ENCODE measurements around the gene NBDY. TPM values are rescaled to one million over a fixed set of nuclear protein-coding genes. Genes with fewer than 3 reads are reported as not detected.
"Not testable (repeated sequence)": the region's sequence is repeated elsewhere in the genome, so short reads cannot be mapped to it uniquely, and the experiment has no call there.

Gene NBDY
- total RNA-seq, 2 experiments from 2014 or later, result 25.0 to 28.3 TPM

DNA sequence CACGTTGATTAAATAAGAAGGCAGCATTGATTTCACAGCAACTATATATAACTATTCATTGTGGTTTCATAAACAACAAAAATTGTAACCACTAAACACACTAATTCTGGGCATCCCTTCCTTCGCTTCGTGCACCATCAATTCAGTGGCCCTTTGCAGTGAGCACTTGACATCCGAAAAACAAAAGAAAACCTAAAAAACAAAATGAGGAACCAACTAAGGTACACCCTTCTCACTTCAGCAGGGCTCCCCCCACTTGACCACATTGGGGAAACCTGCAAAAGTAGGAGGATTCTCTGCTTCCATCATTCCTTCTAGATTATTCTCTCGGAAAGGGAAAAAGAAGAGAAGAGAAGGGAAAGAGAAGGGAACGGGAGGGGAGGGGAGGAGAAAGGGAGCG lies 28.3 kb downstream of the NBDY start:
- no peaks in the 10 kb centered on the region for H3K36me3 ChIP-seq (ENCODE audit: insufficient read depth, low read length)
- Mint-ChIP-seq H3K36me3 (ENCODE audit: low read depth) (peaks cover 12% of the 10 kb centered on the region), H3K4me1 (ENCODE audit: low read depth) (peaks cover 55% of the 10 kb centered on the region), H3K4me3 (no peak overlapping the region), H3K27ac (peak overlapping the region; percentile 70), H3K9me3 (no peaks in the 10 kb centered on the region), H3K27me3 (no peaks in the 10 kb centered on the region)
- no peaks in the 10 kb centered on the region for H3K9me3 ChIP-seq (ENCODE audit: control insufficient read depth in 1 of 2, insufficient read depth in 1 of 2, low read length in 2 of 2)
- H3K4me1 ChIP-seq (ENCODE audit: insufficient read depth, low read length), result peaks cover 40% of the 10 kb centered on the region
- no peak overlapping the region for H3K27ac ChIP-seq (ENCODE audit: low read depth in 1 of 2, low read length in 2 of 2)
- H3K27me3 ChIP-seq (ENCODE audit: control insufficient read depth in 1 of 2, insufficient read depth in 2 of 2, low read length in 2 of 2), result no peaks in the 10 kb centered on the region
- ATAC-seq (ENCODE audit: poor library complexity) (no peak), DNase-seq (no peak)
- TF ChIP-seq, protein P1, sequence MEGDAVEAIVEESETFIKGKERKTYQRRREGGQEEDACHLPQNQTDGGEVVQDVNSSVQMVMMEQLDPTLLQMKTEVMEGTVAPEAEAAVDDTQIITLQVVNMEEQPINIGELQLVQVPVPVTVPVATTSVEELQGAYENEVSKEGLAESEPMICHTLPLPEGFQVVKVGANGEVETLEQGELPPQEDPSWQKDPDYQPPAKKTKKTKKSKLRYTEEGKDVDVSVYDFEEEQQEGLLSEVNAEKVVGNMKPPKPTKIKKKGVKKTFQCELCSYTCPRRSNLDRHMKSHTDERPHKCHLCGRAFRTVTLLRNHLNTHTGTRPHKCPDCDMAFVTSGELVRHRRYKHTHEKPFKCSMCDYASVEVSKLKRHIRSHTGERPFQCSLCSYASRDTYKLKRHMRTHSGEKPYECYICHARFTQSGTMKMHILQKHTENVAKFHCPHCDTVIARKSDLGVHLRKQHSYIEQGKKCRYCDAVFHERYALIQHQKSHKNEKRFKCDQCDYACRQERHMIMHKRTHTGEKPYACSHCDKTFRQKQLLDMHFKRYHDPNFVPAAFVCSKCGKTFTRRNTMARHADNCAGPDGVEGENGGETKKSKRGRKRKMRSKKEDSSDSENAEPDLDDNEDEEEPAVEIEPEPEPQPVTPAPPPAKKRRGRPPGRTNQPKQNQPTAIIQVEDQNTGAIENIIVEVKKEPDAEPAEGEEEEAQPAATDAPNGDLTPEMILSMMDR (IDR thresholded peaks at IDR 0.05), result no peak
- intact Hi-C loops (cut with DNase I, micrococcal nuclease), result no loop called here
- ChIA-PET CTCF (no interaction called here), POLR2A (no interaction called here)
- H3K4me3 ChIP-seq (ENCODE audit: low read length), result no peak overlapping the region

DNA sequence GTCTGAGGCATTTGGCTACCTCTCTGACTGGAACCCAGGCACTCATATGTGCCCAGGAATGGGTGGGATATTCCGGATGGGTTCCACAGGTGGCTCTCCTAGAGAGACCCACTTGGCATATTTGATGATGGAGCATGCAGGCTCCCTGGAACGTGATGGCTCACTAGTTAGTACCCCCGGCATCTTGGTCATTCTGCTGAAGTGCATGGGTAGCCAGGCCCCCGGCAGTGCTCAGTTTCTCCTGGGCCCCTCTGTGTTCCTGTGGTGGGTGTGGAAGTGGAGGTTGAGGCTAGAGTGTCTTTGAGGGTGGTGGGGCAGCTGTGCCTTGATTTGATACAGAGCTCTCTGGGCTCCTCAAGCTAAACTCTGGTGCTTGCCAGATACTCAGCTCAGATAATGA lies 29.4 kb downstream of the NBDY start:
- peaks cover 55% of the 10 kb centered on the region for H3K4me1 Mint-ChIP-seq (ENCODE audit: low read depth)
- H3K27ac ChIP-seq (ENCODE audit: low read depth in 1 of 2, low read length in 2 of 2), result no peak overlapping the region
- TF ChIP-seq, protein P1 (IDR thresholded peaks at IDR 0.05), result no peak
- DNase-seq, result no peak
- no peak for ATAC-seq (ENCODE audit: poor library complexity)
- ChIA-PET POLR2A (interaction anchor here (1.1 kb wide), 1 partner anchor 477 kb away, joined by 3 read pairs; no protein-coding TSS in a partner anchor), CTCF (no interaction called here)
- H3K4me3 ChIP-seq (ENCODE audit: low read length), result no peak overlapping the region
- H3K27me3 ChIP-seq (ENCODE audit: control insufficient read depth in 1 of 2, insufficient read depth in 2 of 2, low read length in 2 of 2), result no peaks in the 10 kb centered on the region
- intact Hi-C loops (cut with DNase I, micrococcal nuclease), result no loop called here
- no peaks in the 10 kb centered on the region for H3K27me3 Mint-ChIP-seq
- H3K36me3 ChIP-seq (ENCODE audit: insufficient read depth, low read length), result no peaks in the 10 kb centered on the region
- H3K27ac Mint-ChIP-seq, result peak overlapping the region; percentile 70
- no peaks in the 10 kb centered on the region for H3K9me3 ChIP-seq (ENCODE audit: control insufficient read depth in 1 of 2, insufficient read depth in 1 of 2, low read length in 2 of 2)
- no peaks in the 10 kb centered on the region for H3K9me3 Mint-ChIP-seq
- H3K4me1 ChIP-seq (ENCODE audit: insufficient read depth, low read length), result peaks cover 50% of the 10 kb centered on the region
- H3K4me3 Mint-ChIP-seq, result no peak overlapping the region
- H3K36me3 Mint-ChIP-seq (ENCODE audit: low read depth), result peaks cover 6% of the 10 kb centered on the region

DNA sequence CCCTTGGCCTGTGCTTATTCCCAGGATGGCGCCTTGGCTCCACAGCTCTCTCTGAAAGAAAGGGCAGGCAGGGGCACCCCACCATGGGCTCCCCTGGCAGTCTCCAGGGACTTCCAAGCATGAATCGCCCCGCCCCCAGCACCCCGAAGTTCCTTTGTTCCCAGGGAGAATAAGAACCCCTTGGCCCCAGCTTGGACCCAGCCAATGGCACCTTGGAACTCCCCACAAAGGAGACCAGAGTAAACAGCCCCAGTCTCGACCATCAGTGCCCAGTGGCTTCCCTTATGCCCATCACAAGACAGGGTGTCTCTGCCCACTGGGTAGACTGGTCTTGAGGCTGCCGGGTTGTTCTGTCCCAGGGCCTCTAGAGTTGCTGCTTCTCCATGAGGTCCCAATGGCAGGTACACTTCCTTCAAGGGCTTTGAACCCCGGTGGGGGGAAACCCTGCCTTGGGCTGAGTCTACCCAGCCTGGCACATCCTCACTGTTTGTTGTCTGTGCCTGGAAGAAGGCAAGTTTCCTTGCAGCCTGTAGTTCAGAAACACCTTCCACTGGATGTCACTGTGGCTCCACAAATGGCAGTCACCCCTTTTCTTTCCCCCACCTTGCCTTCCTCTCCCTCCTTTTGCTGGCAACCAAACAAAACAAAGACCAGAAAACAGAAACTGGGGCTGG lies 30.8 kb downstream of the NBDY start:
- intact Hi-C loops (cut with DNase I, micrococcal nuclease), result no loop called here
- Histone ChIP-seq H3K9me3 (ENCODE audit: control insufficient read depth in 1 of 2, insufficient read depth in 1 of 2, low read length in 2 of 2) (no peaks in the 10 kb centered on the region), H3K27me3 (ENCODE audit: control insufficient read depth in 1 of 2, insufficient read depth in 2 of 2, low read length in 2 of 2) (no peaks in the 10 kb centered on the region), H3K27ac (ENCODE audit: low read depth in 1 of 2, low read length in 2 of 2) (no peak overlapping the region), H3K4me1 (ENCODE audit: insufficient read depth, low read length) (peaks cover 64% of the 10 kb centered on the region), H3K4me3 (ENCODE audit: low read length) (no peak overlapping the region), H3K36me3 (ENCODE audit: insufficient read depth, low read length) (peaks cover 6% of the 10 kb centered on the region)
- Mint-ChIP-seq H3K9me3 (no peaks in the 10 kb centered on the region), H3K36me3 (ENCODE audit: low read depth) (peaks cover 5% of the 10 kb centered on the region), H3K27ac (peak overlapping the region; percentile 90), H3K4me1 (ENCODE audit: low read depth) (peaks cover 56% of the 10 kb centered on the region), H3K27me3 (no peaks in the 10 kb centered on the region), H3K4me3 (no peak overlapping the region)
- CTCF ChIA-PET, result no interaction called here
- no peak for ATAC-seq (ENCODE audit: poor library complexity)
- DNase-seq, result peak in 5 of 14 experiments; percentile 20 to 44 (median 42)
- POLR2A ChIA-PET, result no interaction called here
- TF ChIP-seq, protein P1 (IDR thresholded peaks at IDR 0.05), result no peak

DNA sequence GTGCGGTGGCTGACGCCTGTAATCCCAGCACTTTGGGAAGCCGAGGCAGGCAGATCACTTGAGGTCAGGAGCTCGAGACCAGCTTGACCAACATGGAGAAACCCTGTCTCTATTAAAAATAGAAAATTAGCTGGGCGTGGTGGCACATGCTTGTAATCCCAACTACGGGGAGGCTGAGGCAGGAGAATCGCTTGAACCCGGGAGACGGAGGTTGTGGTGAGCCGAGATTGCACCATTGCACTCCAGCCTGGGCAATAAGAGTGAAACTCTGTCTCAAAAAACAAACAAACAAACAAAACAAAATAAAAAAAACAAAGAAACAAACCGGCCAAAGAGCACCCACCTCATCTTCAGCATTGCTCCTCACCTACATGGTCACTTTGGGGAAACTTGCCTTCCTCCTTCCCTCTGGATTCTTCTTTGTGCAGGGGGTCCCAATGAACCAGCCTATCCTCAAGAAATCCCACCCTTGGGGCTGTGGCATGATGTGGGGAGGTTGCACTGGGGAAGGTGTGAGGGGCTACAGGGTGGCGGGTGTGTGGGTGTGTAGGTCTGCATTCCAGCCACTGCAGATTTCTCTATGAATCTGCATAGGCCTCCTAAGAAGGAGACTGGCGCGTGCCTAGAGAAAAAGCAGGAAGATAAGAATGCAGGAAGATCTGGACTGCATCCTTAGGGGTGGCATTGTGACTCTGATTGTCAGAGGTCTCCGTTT lies 31.5 kb downstream of the NBDY start:
- ATAC-seq (ENCODE audit: poor library complexity); CTCF ChIA-PET; H3K36me3 Mint-ChIP-seq (ENCODE audit: low read depth); H3K27me3 Mint-ChIP-seq; H3K4me3 Mint-ChIP-seq; H3K36me3 ChIP-seq (ENCODE audit: insufficient read depth, low read length); intact Hi-C loops (cut with DNase I, micrococcal nuclease); H3K9me3 Mint-ChIP-seq; H3K27ac ChIP-seq (ENCODE audit: low read depth in 1 of 2, low read length in 2 of 2); POLR2A ChIA-PET; H3K4me3 ChIP-seq (ENCODE audit: low read length); DNase-seq; H3K9me3 ChIP-seq (ENCODE audit: control insufficient read depth in 1 of 2, insufficient read depth in 1 of 2, low read length in 2 of 2); H3K27me3 ChIP-seq (ENCODE audit: control insufficient read depth in 1 of 2, insufficient read depth in 2 of 2, low read length in 2 of 2): not testable (repeated sequence)
- peaks cover 71% of the 10 kb centered on the region for H3K4me1 ChIP-seq (ENCODE audit: insufficient read depth, low read length)
- peak overlapping the region; percentile 90 for H3K27ac Mint-ChIP-seq
- H3K4me1 Mint-ChIP-seq (ENCODE audit: low read depth), result peaks cover 63% of the 10 kb centered on the region
